HS-27A (cell line): ENCODE measurements around the gene GDA.
"Not testable (repeated sequence)": the region's sequence is repeated elsewhere in the genome, so short reads cannot be mapped to it uniquely, and the experiment has no call there.

Experiments used
- DNase-seq: peaks from one replicate; pipeline ENCODE4 v3.0.0-alpha.2; 2012; ENCODE audit warnings: low read depth, missing footprints

GDA gene

GRCh38 chr9:72207278-72207677, 58.0 kb downstream of the GDA start:
- DNase-seq, result no peak

GRCh38 chr9:72210522-72210921, 61.3 kb downstream of the GDA start:
- no peak for DNase-seq

DNA sequence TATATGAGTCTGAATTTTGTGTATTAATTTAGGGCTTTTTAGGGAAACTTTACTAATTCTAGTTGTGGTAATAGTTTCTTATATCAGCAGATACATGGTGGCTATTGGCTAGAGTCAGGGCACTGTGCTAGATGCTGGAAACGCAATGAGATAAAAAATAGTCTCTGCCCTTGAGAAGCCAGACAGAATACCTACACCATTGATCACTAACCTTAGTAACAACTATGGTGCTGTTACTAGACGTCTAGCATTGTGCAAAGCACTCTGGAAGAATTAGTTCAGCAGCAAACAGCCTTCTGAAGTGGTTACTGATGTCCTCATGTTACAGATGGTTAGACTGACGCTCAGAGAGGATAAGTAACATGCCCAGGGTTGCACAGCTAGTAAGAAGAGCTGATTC, 61.8 kb downstream of the GDA start:
- no peak for DNase-seq

GRCh38 chr9:72213906-72214305, 64.7 kb downstream of the GDA start:
- no peak for DNase-seq

DNA sequence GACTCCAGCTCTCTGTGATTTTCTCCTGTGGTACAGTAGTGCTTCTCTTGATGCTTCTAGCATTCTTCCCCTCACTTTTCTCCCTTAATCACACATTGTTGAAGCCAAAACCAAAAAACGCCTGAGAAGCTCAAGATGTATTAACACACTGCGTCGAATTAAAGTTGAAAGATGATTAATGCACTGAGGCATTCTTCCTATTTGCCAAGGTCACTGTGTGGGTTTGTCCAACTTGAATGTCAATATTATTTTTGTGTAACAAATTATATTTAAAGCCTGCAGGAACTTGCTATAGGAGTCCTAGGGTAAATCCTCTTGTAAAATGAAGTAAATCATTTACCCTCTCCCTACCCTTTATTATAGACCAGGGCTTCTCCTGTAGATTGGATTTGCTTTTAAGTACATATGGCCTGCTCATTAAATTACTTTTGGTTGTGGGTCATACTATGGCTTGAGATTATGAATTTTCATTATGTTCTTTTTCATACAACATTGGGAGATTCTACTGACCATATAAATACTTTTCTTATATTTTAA, 68.1 kb downstream of the GDA start:
- DNase-seq, result no peak

- no peak for DNase-seq
Observed at GRCh38 chr9:72220589-72220988, 71.3 kb downstream of the GDA start.

DNA sequence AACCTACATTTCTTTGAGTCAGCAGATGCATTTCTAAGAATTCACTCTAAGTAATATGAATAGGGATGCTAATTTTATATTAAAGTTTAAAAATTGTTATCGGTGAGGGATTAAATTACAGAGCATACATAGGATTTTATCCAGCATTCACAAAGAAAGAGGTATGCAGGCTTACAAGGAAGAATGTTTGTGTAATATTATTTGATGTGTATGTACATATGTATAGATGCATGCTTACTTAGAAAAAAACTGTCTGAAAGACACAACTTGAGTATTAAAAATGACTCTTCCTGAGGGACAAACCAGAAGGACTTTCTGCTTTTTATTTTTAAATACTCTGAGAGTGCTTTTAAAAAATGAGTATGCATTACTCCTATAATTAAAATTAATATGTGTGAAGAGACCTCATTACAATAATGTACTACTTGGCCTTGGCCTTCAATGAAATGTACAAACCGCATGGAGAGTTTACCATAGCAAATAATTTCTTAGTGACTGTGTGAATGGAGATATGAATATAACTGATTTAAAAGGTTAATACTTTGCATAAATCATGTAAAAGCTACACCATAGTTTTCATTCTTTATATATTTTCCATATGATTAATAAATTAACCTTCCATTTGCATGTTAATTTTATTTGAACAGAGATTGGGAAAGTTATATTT, 77.0 kb downstream of the GDA start:
- DNase-seq, result no peak

GRCh38 chr9:72228282-72228681, 79.0 kb downstream of the GDA start:
- no peak for DNase-seq

DNA sequence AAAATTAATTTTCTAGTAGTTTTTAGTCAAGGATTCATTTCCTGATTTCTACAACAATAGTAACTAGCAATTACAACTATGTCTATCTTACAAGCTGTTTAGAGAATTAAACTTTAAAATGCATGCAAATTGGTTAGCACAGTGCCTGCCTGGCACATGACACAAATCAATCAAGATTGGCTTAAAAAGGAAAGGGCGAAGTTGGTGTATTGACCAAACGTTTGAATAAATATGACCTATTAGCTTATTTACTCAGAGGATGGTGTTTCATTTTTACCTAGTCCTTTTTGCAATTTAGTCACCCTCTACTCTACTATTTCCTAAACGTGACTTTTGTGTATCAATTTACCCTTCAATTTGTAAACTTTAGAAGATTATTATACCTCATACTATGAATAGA, 83.5 kb downstream of the GDA start:
- DNase-seq, result no peak

DNA sequence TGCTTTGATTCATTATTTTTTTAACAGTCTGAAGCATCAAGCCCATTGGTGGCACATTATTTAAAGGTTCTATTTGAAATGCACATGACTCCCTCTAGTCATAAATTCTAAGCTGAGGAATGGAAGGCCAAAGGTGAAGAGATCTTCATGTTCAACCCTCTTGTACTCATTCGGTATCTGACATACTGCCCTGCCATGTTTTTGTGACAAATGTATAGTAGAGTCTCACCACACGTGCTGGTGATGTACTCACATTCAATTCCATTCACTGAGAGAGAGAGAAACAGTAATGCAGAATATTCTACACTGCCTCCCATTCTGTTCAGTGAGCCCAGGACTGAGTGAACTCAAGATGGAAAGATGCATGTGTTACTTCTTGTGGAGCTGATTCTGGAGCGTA, 98.3 kb downstream of the GDA start:
- DNase-seq, result no peak

DNA sequence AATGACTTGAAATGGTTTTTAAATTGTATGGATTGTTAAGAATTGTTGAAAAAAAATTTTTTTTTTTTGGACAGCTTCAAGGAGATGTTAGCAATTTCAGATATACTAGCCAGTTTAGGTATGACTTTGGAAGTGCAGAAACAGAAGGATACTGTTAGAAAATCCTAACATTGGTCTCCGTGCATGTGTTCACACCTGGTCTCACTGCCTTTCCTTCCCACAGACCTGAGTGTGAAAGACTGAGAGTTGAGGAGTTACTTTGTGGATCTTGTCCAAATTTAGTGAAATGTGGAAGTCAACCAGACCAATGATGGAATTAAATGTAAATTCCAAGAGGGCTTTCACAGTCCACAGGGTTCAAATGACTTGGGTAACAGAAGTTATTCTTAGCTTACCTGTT, 102.3 kb downstream of the GDA start:
- DNase-seq, result no peak

DNA sequence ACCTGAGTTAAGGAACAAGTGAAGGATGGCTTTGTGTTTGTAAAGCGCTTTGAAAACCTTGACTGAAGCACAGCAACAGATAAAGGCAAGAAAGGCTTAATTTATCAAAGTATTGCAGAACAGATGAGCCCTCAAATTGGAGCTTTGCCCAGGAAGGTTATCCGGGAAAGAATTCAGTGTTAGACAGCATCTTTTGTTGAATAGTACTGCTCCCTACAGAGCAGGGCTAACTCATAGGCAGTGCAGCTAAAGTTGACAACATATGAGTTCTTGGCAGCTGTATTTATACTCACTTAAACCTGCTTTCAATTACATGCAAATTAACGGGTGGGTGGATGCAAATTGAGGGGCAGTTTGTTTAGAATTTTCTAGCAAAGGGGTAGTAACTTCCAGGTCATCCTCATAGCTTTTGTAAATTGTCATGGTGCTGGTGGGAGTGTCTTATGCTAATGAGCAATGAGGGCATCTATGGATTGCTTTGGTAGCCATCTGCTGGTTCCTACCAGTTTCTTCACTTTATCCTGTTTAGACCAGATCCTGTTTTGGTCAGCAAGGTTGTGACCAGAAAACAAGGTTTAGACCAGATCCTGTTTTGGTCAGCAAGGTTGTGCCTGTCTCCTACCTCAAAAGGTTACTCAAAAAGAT, 105.8 kb downstream of the GDA start:
- DNase-seq, result no peak

DNA sequence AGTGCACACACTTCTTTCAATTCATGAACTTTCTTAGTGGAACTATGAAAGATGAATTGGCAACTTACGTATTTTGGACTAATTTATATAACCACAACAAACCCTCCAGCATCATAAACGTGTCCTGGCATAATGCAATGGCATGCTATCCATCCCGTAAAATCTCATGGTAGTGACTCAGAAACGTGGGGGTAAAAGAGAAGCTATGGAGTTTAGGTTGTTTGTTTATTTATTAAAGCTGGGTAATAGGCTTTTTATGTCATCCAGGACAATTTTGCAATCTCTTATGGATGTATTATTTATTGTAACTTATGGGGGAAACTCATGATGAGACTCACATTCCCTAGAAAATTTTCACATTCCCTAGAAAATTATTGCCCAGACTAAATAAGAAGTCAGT, 106.3 kb downstream of the GDA start:
- no peak for DNase-seq

DNA sequence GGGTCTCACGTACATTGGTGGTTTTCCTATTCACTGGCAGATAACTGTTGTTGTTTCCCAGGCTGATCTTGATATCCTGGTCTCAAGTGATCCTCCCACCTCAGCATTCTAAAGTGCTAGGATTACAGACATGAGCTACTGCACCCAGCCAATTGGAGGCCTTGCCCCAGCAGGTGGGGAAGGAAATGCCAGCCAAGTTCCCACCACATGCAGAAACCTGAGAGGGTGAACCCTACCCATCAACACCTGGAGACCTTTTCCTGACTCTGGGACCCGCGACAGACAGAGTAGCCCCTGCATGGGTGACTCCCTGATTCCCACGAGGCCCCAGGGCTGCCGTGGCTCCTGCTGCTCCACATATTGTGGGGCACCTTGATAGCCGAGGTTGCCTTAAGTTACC, 107.7 kb downstream of the GDA start:
- DNase-seq, result no peak

- no peak for DNase-seq
Observed at GRCh38 chr9:72257814-72258213, 108.6 kb downstream of the GDA start.

- no peak for DNase-seq
Observed at GRCh38 chr9:72262063-72262462, 112.8 kb downstream of the GDA start.

GRCh38 chr9:72263572-72263971, 114.3 kb downstream of the GDA start:
- no peak for DNase-seq

GRCh38 chr9:72268961-72269360, 119.7 kb downstream of the GDA start:
- no peak for DNase-seq

DNA sequence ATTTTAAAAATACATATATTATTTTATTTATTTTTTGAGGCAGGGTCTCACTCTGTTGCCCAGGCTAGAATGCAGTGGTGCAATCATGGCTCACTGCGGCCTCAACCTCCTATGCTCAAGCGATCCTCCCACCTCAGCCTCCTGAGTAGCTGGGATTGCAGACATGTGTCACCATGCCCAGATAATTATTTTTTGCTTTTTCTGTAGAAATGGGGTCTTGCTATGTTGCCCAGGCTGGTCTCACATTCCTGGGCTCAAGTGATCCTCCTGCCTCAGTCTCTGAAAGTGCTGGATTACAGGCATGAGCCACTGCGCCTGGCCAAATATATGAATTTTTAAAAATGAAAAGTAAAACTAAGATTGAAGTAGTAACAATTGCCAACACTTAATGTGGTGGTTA, 121.1 kb downstream of the GDA start:
- DNase-seq, result not testable (repeated sequence)

GRCh38 chr9:72271613-72272478, 122.6 kb downstream of the GDA start:
- DNase-seq, result no peak

DNA sequence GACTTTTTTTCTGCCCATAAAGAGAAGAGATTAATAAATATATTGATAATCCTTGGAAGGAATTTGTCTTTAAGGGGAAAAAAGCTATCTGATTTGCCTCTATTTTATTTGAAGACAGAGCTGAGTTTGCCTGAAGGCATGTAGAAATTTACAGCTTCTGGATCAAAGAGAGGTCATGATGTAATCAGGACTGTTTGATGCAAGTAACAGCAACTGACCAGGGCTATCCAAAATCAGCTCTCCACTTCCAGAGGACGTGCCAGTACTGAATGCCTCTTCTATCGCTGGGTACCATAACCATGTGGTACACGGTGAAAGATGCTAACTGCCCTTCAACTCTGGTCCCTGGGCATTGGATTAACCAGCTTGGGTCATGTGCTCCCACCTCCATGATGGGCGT, 125.2 kb downstream of the GDA start:
- DNase-seq, result no peak

GRCh38 chr9:72274916-72275315, 125.7 kb downstream of the GDA start:
- no peak for DNase-seq

DNA sequence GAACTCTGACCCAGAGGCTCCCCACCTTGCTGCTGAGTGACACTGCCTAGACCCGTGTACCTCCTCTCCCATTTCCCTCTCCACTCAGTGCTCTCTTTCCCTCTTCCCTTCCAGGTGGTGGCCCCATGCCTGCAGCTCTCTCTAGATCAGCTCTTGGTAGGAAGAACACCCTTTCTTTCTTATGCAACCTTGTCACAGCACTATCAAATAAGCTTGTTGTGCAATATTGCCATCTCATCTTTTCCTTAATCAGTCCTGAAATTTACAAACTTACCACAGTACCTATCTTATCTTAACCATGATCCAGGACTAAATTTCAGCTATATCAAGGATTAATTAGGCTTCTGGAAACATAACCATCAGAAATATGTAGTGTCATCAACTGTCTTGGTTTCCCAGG, 127.2 kb downstream of the GDA start:
- DNase-seq, result no peak
